GM19043 (cell line): ENCODE measurements around the gene STK10.
"Not testable (repeated sequence)": the region's sequence is repeated elsewhere in the genome, so short reads cannot be mapped to it uniquely, and the experiment has no call there.

Experiments
- ATAC-seq: cut with Tn5 transposase; IDR thresholded peaks from one replicate; pipeline ENCODE4 v1.9.1; 2021; ENCODE audit warnings: low read depth; ENCODE audit not compliant: unreplicated experiment

The STK10 gene

GRCh38 chr5:172188033-172188892 lies at the start of gene STK10:
TSS of gene STK10 (minus strand) at chr5:172188224. CDS start at chr5:172188042, 182 bp downstream.
- peak; percentile 67 for ATAC-seq

GRCh38 chr5:172235827-172236736 lies 48.1 kb upstream of the STK10 start:
- no peak for ATAC-seq

GRCh38 chr5:172235132-172235780 lies 47.2 kb upstream of the STK10 start:
- peak; percentile 73 for ATAC-seq

GRCh38 chr5:172234031-172234430 lies 46.0 kb upstream of the STK10 start:
- ATAC-seq = no peak

- ATAC-seq = no peak
Observed at GRCh38 chr5:172229904-172230303, 41.9 kb upstream of the STK10 start.

GRCh38 chr5:172224996-172225395 lies 37.0 kb upstream of the STK10 start:
- no peak for ATAC-seq

GRCh38 chr5:172223901-172224873 lies 36.2 kb upstream of the STK10 start:
- peak; percentile 65 for ATAC-seq

- no peak for ATAC-seq
Observed at GRCh38 chr5:172219296-172219695, 31.3 kb upstream of the STK10 start.

GRCh38 chr5:172216345-172216744 lies 28.3 kb upstream of the STK10 start:
- no peak for ATAC-seq

GRCh38 chr5:172213126-172213525 lies 25.1 kb upstream of the STK10 start:
- ATAC-seq = no peak

GRCh38 chr5:172211676-172212075 lies 23.7 kb upstream of the STK10 start:
- no peak for ATAC-seq

GRCh38 chr5:172209714-172210113 lies 21.7 kb upstream of the STK10 start:
- no peak for ATAC-seq

- ATAC-seq = no peak
Observed at GRCh38 chr5:172207511-172207910, 19.5 kb upstream of the STK10 start.

GRCh38 chr5:172205984-172206383 lies 18.0 kb upstream of the STK10 start:
- not testable (repeated sequence) for ATAC-seq

GRCh38 chr5:172200476-172200875 lies 12.5 kb upstream of the STK10 start:
- ATAC-seq = no peak

GRCh38 chr5:172199446-172199845 lies 11.4 kb upstream of the STK10 start:
- no peak for ATAC-seq

- not testable (repeated sequence) for ATAC-seq
Observed at GRCh38 chr5:172197775-172198174, 9.8 kb upstream of the STK10 start.

- no peak for ATAC-seq
Observed at GRCh38 chr5:172194985-172195774, 7.2 kb upstream of the STK10 start.

GRCh38 chr5:172193872-172194271 lies 5.8 kb upstream of the STK10 start, which contains the start of gene EFCAB9:
TSS of gene EFCAB9 (plus strand) at chr5:172194172. CDS start at chr5:172194173, 1 bp downstream.
- ATAC-seq = no peak
